Mammary epithelial cell (primary cell): ENCODE measurements around the gene UMAD1.

ENCODE experiments used
- CTCF ChIP-seq, 2 donors: IDR thresholded peaks in 1 of 2; conservative IDR thresholded peaks in 1 of 2; 2 replicates each; pipeline ENCODE4 v1.5.1; 2011 to 2012; ENCODE audit warnings: inconsistent platforms in 2 of 2, low read length in 2 of 2, mild to moderate bottlenecking in 2 of 2, control low read depth in 1 of 2, low read depth in 1 of 2; ENCODE audit not compliant: insufficient read depth in 1 of 2; ENCODE audit errors: extremely low read depth in 1 of 2
- EZH2 ChIP-seq: IDR thresholded peaks from 2 replicates; pipeline ENCODE4 v1.6.1; 2012; ENCODE audit warnings: low read length, inconsistent platforms, borderline replicate concordance

DNA sequence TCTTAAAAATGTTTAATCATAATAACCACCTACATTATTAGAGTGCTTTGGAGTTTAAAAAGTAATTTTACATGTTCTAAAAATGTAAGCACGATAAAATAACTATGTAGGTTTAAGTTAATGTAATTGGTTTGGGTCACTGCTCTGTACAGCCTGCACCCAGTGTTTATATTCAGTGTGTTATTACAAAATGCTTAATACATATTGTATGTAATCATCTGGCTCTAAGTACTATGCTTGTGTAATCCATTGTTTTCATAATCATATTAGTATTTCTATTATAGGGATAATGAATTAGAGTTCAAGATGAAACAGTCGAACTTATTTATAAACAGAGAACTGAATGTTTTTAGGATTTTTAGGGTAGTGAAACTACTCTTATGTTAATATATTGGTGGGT, 64.8 kb downstream of the UMAD1 start:
- no peak for TF ChIP-seq CTCF (conservative IDR thresholded peaks at IDR 0.05 in 1 of 2, IDR thresholded peaks at IDR 0.05 in 1 of 2; ENCODE audit: extremely low read depth in 1 of 2, insufficient read depth in 1 of 2, low read depth in 1 of 2, low read length in 2 of 2)
- no peak for TF ChIP-seq EZH2
